KOPT-K1 (cell line): ENCODE data around the gene SERPINH1.

Experiments used
- H3K27ac ChIP-seq: fragments of 200-600 bp; sonication (generic); 2 replicates; pipeline ENCODE4 v1.5.1; 2016; ENCODE audit warnings: antibody characterized with exemption, mild to moderate bottlenecking, low read depth, low read length; ENCODE audit not compliant: poor library complexity, severe bottlenecking
- H3K36me3 ChIP-seq: fragments of 200-600 bp; sonication (generic); 2 replicates; pipeline ENCODE4 v1.5.1; 2017; ENCODE audit warnings: antibody characterized with exemption, mild to moderate bottlenecking, low read length, moderate library complexity; ENCODE audit not compliant: insufficient read depth
- H3K9me3 ChIP-seq: fragments of 200-600 bp; sonication (generic); 2 replicates; pipeline ENCODE4 v1.5.1; 2017; ENCODE audit warnings: antibody characterized with exemption, low read length, mild to moderate bottlenecking; ENCODE audit not compliant: insufficient read depth, poor library complexity, severe bottlenecking

The SERPINH1 gene

GRCh38 chr11:75558939-75559843, 2.9 kb upstream of the SERPINH1 start:
- H3K9me3 ChIP-seq: no peaks in the 10 kb centered on the region
- H3K36me3 ChIP-seq: no peaks in the 10 kb centered on the region
- H3K27ac ChIP-seq: no peak overlapping the region

- Histone ChIP-seq H3K9me3 (no peaks in the 10 kb centered on the region), H3K36me3 (no peaks in the 10 kb centered on the region), H3K27ac (no peak overlapping the region)
Measured at GRCh38 chr11:75560644-75561043, 1.4 kb upstream of the SERPINH1 start.

- Histone ChIP-seq H3K27ac (no peak overlapping the region), H3K9me3 (no peaks in the 10 kb centered on the region), H3K36me3 (no peaks in the 10 kb centered on the region)
Measured at GRCh38 chr11:75561426-75562047, 516 bp upstream of the SERPINH1 start.

- Histone ChIP-seq H3K27ac (no peak overlapping the region), H3K9me3 (no peaks in the 10 kb centered on the region), H3K36me3 (no peaks in the 10 kb centered on the region)
Measured at GRCh38 chr11:75562836-75563484, 907 bp downstream of the SERPINH1 start.

GRCh38 chr11:75563501-75563977, 1.5 kb downstream of the SERPINH1 start:
- Histone ChIP-seq H3K36me3 (no peaks in the 10 kb centered on the region), H3K9me3 (no peaks in the 10 kb centered on the region), H3K27ac (no peak overlapping the region)

- Histone ChIP-seq H3K9me3 (no peaks in the 10 kb centered on the region), H3K27ac (no peak overlapping the region), H3K36me3 (no peaks in the 10 kb centered on the region)
Measured at GRCh38 chr11:75563978-75564552, 2.0 kb downstream of the SERPINH1 start.

GRCh38 chr11:75565221-75565814, 3.3 kb downstream of the SERPINH1 start:
- no peak overlapping the region for H3K27ac ChIP-seq
- H3K9me3 ChIP-seq: no peaks in the 10 kb centered on the region
- no peaks in the 10 kb centered on the region for H3K36me3 ChIP-seq

GRCh38 chr11:75565916-75566762, 4.1 kb downstream of the SERPINH1 start:
- Histone ChIP-seq H3K9me3 (no peaks in the 10 kb centered on the region), H3K36me3 (no peaks in the 10 kb centered on the region), H3K27ac (no peak overlapping the region)

GRCh38 chr11:75566763-75567279, 4.8 kb downstream of the SERPINH1 start:
- H3K36me3 ChIP-seq: no peaks in the 10 kb centered on the region
- H3K27ac ChIP-seq: no peak overlapping the region
- no peaks in the 10 kb centered on the region for H3K9me3 ChIP-seq

GRCh38 chr11:75567971-75568370, 5.9 kb downstream of the SERPINH1 start:
- Histone ChIP-seq H3K27ac (no peak overlapping the region), H3K9me3 (no peaks in the 10 kb centered on the region), H3K36me3 (no peaks in the 10 kb centered on the region)

- H3K36me3 ChIP-seq: no peaks in the 10 kb centered on the region
- H3K9me3 ChIP-seq: no peaks in the 10 kb centered on the region
- no peak overlapping the region for H3K27ac ChIP-seq
Measured at GRCh38 chr11:75568616-75569219, 6.7 kb downstream of the SERPINH1 start.

GRCh38 chr11:75570559-75571139, 8.6 kb downstream of the SERPINH1 start:
- H3K36me3 ChIP-seq: no peaks in the 10 kb centered on the region

GRCh38 chr11:75571625-75572024, 9.6 kb downstream of the SERPINH1 start:
- H3K36me3 ChIP-seq: no peaks in the 10 kb centered on the region
- no peak overlapping the region for H3K27ac ChIP-seq
- no peaks in the 10 kb centered on the region for H3K9me3 ChIP-seq

More at GRCh38 chr11:75570559-75571139, 8.6 kb downstream of the SERPINH1 start:
- Histone ChIP-seq H3K27ac (no peak overlapping the region), H3K9me3 (no peaks in the 10 kb centered on the region)
